Ishikawa (cell line): Measurements from ENCODE around the gene EFNA3.

ENCODE experiments used
- CEBPB ChIP-seq: IDR thresholded peaks from 2 replicates; pipeline ENCODE4 v1.6.1; 2012
- CREB1 ChIP-seq: IDR thresholded peaks from 2 replicates; pipeline ENCODE4 v1.6.1; 2012; ENCODE audit warnings: low read depth
- EGR1 ChIP-seq: IDR thresholded peaks from 2 replicates; pipeline ENCODE4 v1.6.1; 2012
- EP300 ChIP-seq: IDR thresholded peaks from 2 replicates; pipeline ENCODE4 v1.6.1; 2012; ENCODE audit warnings: borderline replicate concordance
- FOXM1 ChIP-seq: IDR thresholded peaks from 2 replicates; pipeline ENCODE4 v1.6.1; 2012; ENCODE audit warnings: low read depth, borderline replicate concordance
- NFIC ChIP-seq: IDR thresholded peaks from 2 replicates; pipeline ENCODE4 v1.6.1; 2012
- RAD21 ChIP-seq: IDR thresholded peaks from 2 replicates; pipeline ENCODE4 v1.6.1; 2012; ENCODE audit warnings: low read depth
- TAF1 ChIP-seq: IDR thresholded peaks from 2 replicates; pipeline ENCODE4 v1.6.1; 2012; ENCODE audit warnings: low read depth, mild to moderate bottlenecking
- TCF12 ChIP-seq: IDR thresholded peaks from 2 replicates; pipeline ENCODE4 v1.6.1; 2012; ENCODE audit warnings: low read depth
- TEAD4 ChIP-seq: IDR thresholded peaks from 2 replicates; pipeline ENCODE4 v1.6.1; 2012
- YY1 ChIP-seq: IDR thresholded peaks from 2 replicates; pipeline ENCODE4 v1.6.1; 2012; ENCODE audit warnings: low read depth
- ZBTB7A ChIP-seq: IDR thresholded peaks from 2 replicates; pipeline ENCODE4 v1.6.1; 2012; ENCODE audit warnings: low read depth
- TF ChIP-seq, protein P1 (sequence below): IDR thresholded peaks from 2 replicates; pipeline ENCODE4 v1.6.1; 2012
- TF ChIP-seq, protein P2 (sequence below): IDR thresholded peaks from 2 replicates; pipeline ENCODE4 v1.6.1; 2012; ENCODE audit warnings: low read depth, mild to moderate bottlenecking
- TF ChIP-seq, protein P3 (sequence below): IDR thresholded peaks from 2 replicates; pipeline ENCODE4 v1.6.1; 2012

The EFNA3 gene

DNA sequence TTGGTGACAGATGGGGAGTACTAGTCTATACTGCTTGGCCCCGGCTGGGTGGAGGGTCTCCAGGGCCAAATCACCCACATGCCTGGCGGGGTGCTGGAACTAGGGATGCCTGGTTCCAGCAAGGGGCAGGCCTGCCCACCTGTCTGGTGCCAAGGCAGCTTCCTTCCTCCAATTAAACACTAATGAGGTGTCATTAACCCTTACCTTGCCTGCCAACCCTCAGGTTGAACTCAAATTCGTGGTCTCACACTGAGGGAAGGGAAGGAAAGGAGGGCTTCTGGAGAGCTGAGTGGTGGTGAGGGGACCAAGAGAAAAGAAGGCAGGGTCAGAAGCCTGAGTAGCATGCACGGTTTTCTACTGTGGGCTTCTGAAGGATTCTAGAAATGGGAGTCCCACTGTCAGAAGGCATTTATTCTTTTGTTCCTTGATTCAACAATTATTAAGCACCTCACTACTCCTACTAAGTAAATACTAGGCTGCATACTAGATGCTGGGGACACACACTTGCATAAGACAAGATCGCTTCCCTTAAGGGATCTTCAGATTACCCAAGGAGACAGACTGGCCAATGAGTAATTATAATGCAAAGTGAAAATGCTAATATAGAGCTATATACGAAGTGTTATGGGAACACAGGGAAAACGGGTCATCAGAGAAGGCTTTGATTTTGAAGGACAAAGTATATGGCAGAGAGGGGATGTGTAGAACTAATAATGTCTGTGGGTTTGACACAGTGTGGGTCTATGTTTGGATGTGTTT is 5.9 kb upstream of the EFNA3 start:
- TF ChIP-seq TEAD4 (no peak), TAF1 (no peak), FOXM1 (no peak), CREB1 (no peak), YY1 (no peak), EP300 (no peak), EGR1 (no peak), CEBPB (no peak), ZBTB7A (no peak), RAD21 (no peak), TCF12 (no peak), NFIC (no peak)
- TF ChIP-seq, protein P1, sequence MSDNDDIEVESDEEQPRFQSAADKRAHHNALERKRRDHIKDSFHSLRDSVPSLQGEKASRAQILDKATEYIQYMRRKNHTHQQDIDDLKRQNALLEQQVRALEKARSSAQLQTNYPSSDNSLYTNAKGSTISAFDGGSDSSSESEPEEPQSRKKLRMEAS, result no peak
- TF ChIP-seq, protein P2, sequence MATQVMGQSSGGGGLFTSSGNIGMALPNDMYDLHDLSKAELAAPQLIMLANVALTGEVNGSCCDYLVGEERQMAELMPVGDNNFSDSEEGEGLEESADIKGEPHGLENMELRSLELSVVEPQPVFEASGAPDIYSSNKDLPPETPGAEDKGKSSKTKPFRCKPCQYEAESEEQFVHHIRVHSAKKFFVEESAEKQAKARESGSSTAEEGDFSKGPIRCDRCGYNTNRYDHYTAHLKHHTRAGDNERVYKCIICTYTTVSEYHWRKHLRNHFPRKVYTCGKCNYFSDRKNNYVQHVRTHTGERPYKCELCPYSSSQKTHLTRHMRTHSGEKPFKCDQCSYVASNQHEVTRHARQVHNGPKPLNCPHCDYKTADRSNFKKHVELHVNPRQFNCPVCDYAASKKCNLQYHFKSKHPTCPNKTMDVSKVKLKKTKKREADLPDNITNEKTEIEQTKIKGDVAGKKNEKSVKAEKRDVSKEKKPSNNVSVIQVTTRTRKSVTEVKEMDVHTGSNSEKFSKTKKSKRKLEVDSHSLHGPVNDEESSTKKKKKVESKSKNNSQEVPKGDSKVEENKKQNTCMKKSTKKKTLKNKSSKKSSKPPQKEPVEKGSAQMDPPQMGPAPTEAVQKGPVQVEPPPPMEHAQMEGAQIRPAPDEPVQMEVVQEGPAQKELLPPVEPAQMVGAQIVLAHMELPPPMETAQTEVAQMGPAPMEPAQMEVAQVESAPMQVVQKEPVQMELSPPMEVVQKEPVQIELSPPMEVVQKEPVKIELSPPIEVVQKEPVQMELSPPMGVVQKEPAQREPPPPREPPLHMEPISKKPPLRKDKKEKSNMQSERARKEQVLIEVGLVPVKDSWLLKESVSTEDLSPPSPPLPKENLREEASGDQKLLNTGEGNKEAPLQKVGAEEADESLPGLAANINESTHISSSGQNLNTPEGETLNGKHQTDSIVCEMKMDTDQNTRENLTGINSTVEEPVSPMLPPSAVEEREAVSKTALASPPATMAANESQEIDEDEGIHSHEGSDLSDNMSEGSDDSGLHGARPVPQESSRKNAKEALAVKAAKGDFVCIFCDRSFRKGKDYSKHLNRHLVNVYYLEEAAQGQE, result no peak
- TF ChIP-seq, protein P3, sequence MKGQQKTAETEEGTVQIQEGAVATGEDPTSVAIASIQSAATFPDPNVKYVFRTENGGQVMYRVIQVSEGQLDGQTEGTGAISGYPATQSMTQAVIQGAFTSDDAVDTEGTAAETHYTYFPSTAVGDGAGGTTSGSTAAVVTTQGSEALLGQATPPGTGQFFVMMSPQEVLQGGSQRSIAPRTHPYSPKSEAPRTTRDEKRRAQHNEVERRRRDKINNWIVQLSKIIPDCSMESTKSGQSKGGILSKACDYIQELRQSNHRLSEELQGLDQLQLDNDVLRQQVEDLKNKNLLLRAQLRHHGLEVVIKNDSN, result no peak

DNA sequence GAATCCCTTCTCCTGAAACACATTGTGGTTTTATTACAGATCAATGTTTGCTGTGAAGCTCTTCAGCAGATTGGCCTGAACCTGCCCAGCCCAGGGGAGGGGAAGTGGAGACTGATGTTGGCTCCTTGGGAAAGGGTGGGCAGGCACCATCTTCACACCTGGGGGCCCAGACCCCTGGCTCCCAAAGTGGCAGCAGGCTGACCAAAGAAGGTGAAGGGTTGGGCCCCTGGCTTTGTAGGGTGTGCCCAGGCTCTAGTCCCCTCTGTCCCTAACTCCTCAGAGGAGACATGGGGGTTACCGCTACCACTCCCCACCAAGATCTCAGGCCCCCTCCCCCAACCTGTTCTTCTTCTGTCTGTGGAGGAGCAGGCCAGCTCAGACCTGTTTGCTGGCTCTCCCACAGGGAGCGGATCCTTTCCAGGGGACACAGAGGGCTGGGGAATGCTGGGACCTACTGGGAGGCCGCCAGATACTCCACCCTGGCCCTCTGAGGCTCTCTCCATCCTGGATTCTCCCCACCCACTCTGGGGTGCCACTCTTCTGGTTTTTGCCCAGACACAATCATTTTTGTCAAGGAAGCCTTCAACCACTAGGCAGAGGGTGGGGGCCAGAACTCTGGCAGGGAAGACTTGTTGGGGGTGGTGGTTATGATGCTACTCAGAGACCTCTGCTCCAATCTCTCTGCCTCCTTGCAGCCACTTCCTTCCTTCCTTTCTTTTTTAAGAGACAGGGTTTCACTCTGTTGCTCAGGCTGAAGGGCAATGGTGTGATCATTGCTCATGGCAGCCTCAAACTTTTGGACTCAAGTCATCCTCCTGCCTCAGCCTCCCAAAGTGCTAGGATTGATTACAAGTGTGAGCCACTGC is 5.0 kb upstream of the EFNA3 start:
- no peak for TF ChIP-seq CEBPB
- no peak for TF ChIP-seq EP300

DNA sequence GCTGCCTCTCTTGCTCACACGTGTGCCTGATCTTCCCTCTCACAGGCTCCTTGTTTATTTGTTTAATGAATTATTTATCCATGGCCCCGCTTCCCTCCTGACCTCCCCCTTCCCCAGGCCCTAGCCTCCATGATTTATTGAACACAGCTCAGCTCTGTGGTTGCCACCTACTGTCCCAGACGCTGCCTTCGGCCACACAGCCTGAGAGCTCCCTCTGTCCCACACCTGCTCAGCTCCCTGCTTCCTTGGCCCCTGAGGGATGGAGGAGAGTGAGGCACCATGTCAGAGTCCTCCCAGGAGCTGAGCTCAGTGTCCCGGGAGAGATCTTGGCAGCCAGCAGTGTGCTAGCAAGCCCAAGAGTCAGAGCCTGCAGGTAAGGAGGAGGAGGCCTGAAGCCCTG is 3.1 kb upstream of the EFNA3 start:
- TF ChIP-seq TAF1, result no peak
- no peak for TF ChIP-seq NFIC
- TF ChIP-seq EGR1, result no peak
- no peak for TF ChIP-seq CEBPB
- TF ChIP-seq TEAD4, result no peak
- no peak for TF ChIP-seq YY1
- TF ChIP-seq, protein P1, result no peak
- TF ChIP-seq ZBTB7A, result no peak
- no peak for TF ChIP-seq TCF12
- no peak for TF ChIP-seq EP300
- TF ChIP-seq CREB1, result no peak
- TF ChIP-seq, protein P2, result no peak
- TF ChIP-seq FOXM1, result no peak
- no peak for TF ChIP-seq RAD21
- TF ChIP-seq, protein P3, result no peak

DNA sequence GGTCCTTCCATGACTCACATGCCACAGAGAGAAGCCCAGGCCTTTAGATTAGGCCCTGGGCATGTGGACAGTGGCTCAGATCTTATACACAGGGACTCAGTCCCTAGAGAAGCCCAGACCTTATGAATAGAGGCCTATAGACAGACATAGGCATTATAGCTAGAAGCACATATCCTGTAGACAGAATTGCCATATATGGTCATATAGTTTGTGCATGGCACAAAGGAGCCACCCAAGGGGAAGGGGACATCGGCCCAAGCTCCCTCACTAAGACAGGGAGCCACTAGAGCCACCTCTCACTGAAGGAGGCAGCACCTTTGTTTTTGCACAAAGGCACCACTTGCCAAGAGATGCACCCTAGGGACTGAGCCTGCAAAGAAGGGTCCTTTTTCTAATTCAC is 2.3 kb upstream of the EFNA3 start:
- TF ChIP-seq, protein P3, result no peak
- no peak for TF ChIP-seq CEBPB
- no peak for TF ChIP-seq EGR1
- TF ChIP-seq, protein P2, result no peak
